HEK293 (cell line): ENCODE measurements around the gene ADORA2A.

Experiments used
- CTCF ChIP-seq: fragments of 450-650 bp; formaldehyde crosslinking; IDR thresholded peaks from 2 replicates; pipeline ENCODE4 v1.5.1; 2016; ENCODE audit warnings: missing biosample characterization, missing genetic modification characterization
- GLI2 ChIP-seq: fragments of 450-650 bp; formaldehyde crosslinking; IDR thresholded peaks from 2 replicates; pipeline ENCODE4; 2017; ENCODE audit warnings: missing biosample characterization, missing genetic modification characterization, low read depth, borderline replicate concordance
- KLF9 ChIP-seq: fragments of 450-650 bp; formaldehyde crosslinking; IDR thresholded peaks from 2 replicates; pipeline ENCODE4 v1.5.1; 2016; ENCODE audit warnings: missing biosample characterization, missing genetic modification characterization, low read depth
- OSR2 ChIP-seq: fragments of 450-650 bp; formaldehyde crosslinking; IDR thresholded peaks from 2 replicates; pipeline ENCODE4 v1.5.1; 2016; ENCODE audit warnings: missing biosample characterization, missing genetic modification characterization
- PRDM4 ChIP-seq: fragments of 450-650 bp; formaldehyde crosslinking; IDR thresholded peaks from 2 replicates; pipeline ENCODE4 v1.5.1; 2017; ENCODE audit warnings: missing biosample characterization, missing genetic modification characterization
- REST ChIP-seq: fragments of 450-650 bp; formaldehyde crosslinking; IDR thresholded peaks from 2 replicates; pipeline ENCODE4 v1.5.1; 2016; ENCODE audit warnings: missing biosample characterization, missing genetic modification characterization
- TCF7L2 ChIP-seq: IDR thresholded peaks from 2 replicates; pipeline ENCODE4 v1.6.1; 2011; ENCODE audit warnings: low read depth, mild to moderate bottlenecking, inconsistent platforms, low read length, moderate library complexity, borderline replicate concordance
- YY1 ChIP-seq: fragments of 450-650 bp; formaldehyde crosslinking; IDR thresholded peaks from 2 replicates; pipeline ENCODE4 v1.5.1; 2018; ENCODE audit warnings: missing biosample characterization, missing genetic modification characterization
- ZNF138 ChIP-seq: fragments of 450-650 bp; formaldehyde crosslinking; IDR thresholded peaks from 2 replicates; pipeline ENCODE4 v1.5.1; 2016; ENCODE audit warnings: missing biosample characterization, missing genetic modification characterization, borderline replicate concordance
- ZNF221 ChIP-seq: fragments of 450-650 bp; formaldehyde crosslinking; IDR thresholded peaks from 2 replicates; pipeline ENCODE4 v1.5.1; 2017; ENCODE audit warnings: missing biosample characterization, missing genetic modification characterization, borderline replicate concordance
- ZNF23 ChIP-seq: fragments of 450-650 bp; formaldehyde crosslinking; IDR thresholded peaks from 2 replicates; pipeline ENCODE4 v1.5.1; 2016; ENCODE audit warnings: missing biosample characterization, missing genetic modification characterization, borderline replicate concordance
- ZNF555 ChIP-seq: fragments of 450-650 bp; formaldehyde crosslinking; conservative IDR thresholded peaks from 2 replicates; pipeline ENCODE4 v1.5.1; 2017; ENCODE audit warnings: missing biosample characterization, mild to moderate bottlenecking, missing genetic modification characterization, inconsistent platforms
- ZNF624 ChIP-seq: fragments of 450-650 bp; formaldehyde crosslinking; IDR thresholded peaks from 2 replicates; pipeline ENCODE4 v1.5.1; 2017; ENCODE audit warnings: missing biosample characterization, missing genetic modification characterization
- ZSCAN5A ChIP-seq: fragments of 450-650 bp; formaldehyde crosslinking; IDR thresholded peaks from 2 replicates; pipeline ENCODE4 v1.5.1; 2016; ENCODE audit warnings: missing biosample characterization, missing genetic modification characterization

- no peak for TF ChIP-seq ZSCAN5A (tag by site-specific recombination)
- no peak for TF ChIP-seq CTCF
- no peak for TF ChIP-seq ZNF624
- no peak for TF ChIP-seq ZNF221 (tag by site-specific recombination)
- TF ChIP-seq GLI2 (tag by site-specific recombination), result no peak
- no peak for TF ChIP-seq ZNF555
- no peak for TF ChIP-seq REST (tag by site-specific recombination)
- no peak for TF ChIP-seq ZNF23
- no peak for TF ChIP-seq ZNF138 (tag by site-specific recombination)
- no peak for TF ChIP-seq TCF7L2
- TF ChIP-seq PRDM4, result no peak
- no peak for TF ChIP-seq OSR2 (tag by site-specific recombination)
- TF ChIP-seq YY1 (tag by site-specific recombination), result no peak
- no peak for TF ChIP-seq KLF9
These were observed 14.9 kb downstream of the ADORA2A start for GRCh38 chr22:24442352-24442744.
